T-helper 2 cell treated with Interferon-gamma antibody and Interleukin-4, amounts not matched to agents 100 ng/mL and 5 ng/mL, for 36 hours (primary cell): ENCODE data around the gene POM121. TPM values are rescaled to one million over a fixed set of nuclear protein-coding genes. Genes with fewer than 3 reads are reported as not detected.
"Not testable (repeated sequence)": the region's sequence is repeated elsewhere in the genome, so short reads cannot be mapped to it uniquely, and the experiment has no call there.

ENCODE experiments used
- intact Hi-C: fragments of 100-400 bp; cut with micrococcal nuclease; formaldehyde crosslinking; loops from one replicate; pipeline ENCODE4 v1.15.1; 2023
- total RNA-seq: library from RNA; stranded (reverse); gene quantifications from 2 replicates; pipeline ENCODE4 v1.2.3, GENCODE V29; 2022

Gene POM121
- total RNA-seq: 60.3 and 61.1 TPM in 2 replicates

DNA sequence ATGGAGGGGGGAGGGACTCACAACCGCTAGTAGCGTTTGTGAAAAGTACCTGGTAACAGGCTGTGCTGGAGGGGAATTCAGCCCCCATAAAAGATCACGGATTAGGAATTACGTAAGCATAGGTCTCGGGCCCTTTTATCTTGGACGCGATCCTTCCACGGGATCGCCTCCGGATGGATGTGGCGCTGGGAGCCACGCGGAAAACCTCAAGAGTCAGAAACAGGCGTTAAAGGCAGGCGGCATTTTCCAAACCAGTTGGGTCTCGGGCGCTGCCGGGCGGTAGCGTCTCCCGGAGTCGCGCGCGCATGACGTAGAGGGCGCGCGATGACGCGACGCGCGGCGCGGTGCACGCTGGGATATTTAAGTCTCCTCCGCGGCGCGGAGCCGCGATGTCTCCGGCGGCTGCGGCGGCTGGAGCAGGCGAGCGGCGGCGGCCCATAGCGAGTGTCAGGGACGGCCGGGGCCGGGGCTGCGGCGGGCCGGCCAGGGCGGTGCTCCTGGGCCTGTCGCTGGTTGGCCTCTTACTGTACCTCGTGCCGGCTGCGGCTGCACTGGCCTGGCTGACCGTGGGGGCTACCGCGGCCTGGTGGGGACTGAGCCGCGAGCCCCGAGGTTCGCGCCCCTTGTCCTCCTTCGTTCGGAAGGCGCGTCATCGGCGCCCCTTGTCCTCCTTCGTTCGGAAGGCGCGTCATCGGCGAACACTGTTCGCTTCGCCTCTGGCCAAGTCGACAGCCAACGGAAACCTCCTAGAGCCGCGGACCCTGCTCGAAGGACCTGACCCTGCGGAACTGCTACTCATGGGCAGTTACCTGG, at the start of gene POM121:
POM121 (plus strand) TSS at position 363 of the 813 bp plus-strand sequence; CDS start at position 390, 27 bp downstream.
- intact Hi-C loops: loop anchor here (1.0 to 2.0 kb wide), 2 partner anchors 46 to 96 kb away; partner anchors contain the start of gene TYW1B

GRCh38 chr7:72879079-72879736, 45.7 kb upstream of the POM121 start:
- intact Hi-C loops: loop anchor here (1.0 kb wide), 2 partner anchors 46 to 50 kb away; partner anchors contain the start of gene POM121

DNA sequence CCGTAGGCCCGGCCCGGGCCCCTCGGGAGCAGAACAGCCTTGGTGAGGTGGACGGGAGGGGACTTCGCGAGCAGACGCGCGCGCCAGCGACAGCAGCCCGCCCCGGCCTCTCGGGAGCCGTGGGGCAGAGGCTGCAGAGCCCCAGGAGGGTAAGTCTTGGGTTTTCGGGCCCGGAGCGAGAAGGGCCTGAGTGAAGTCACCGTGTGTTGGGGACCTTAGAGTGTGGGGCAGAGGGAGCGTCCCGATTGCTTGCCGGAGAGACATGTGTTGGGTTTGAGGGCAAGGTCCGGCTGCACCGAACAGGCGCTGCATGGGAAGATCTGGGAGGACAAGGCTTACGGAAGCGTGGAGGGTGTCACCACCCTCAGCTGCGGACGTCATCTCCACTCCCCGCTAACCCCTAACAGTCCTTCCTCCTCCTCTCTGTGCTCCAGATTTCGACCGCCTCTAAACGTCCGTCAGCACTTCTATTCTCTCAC, 45.1 kb upstream of the POM121 start:
- intact Hi-C loops: loop anchor here (1.0 kb wide), 2 partner anchors 46 to 50 kb away; partner anchors contain the start of gene POM121

- intact Hi-C loops: not testable (repeated sequence)
Observed at GRCh38 chr7:72891750-72892149, 33.1 kb upstream of the POM121 start.

GRCh38 chr7:72904740-72905139, 20.2 kb upstream of the POM121 start:
- intact Hi-C loops: not testable (repeated sequence)

DNA sequence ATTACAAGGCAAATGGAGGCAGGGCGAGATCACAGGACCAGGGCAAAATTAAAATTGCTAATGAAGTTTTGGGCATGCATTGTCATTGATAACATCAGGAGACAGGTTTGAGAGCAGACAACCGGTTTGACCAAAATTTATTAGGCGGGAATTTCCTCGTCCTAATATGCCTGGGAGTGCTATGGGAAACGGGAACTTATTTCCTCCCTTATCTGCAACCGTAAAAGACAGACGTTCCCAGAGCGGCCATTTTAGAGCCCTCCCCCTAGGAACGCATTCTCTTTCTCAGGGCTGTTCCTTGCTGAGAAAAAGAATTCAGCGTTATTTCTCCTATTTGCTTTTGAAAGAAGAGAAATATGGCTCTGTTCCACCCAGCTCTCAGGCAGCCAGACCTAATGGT, 16.5 kb upstream of the POM121 start:
- intact Hi-C loops: not testable (repeated sequence)

DNA sequence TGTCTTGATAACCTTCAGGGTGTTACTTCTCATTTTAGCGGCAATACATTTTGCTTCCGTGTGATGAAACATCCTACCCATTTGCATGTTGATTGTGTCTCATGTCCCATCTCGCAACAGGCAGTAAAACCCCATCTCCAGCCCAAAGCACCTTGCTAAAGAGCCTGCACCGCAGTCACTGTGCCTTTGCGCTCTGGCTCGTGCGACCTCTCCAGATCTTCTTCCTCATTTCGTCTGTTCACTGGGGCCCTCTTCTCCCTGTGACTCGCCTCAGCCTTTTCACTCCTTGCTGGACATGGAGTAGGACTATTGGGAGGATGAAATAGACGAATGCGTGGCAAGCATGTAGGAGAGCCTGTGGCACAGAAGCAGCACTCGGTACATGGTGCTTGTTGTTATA, 13.5 kb upstream of the POM121 start:
- intact Hi-C loops: not testable (repeated sequence)

- intact Hi-C loops: not testable (repeated sequence)
Observed at GRCh38 chr7:72913750-72914149, 11.1 kb upstream of the POM121 start.

- intact Hi-C loops: not testable (repeated sequence)
Observed at GRCh38 chr7:72914756-72915525, 10.0 kb upstream of the POM121 start.

GRCh38 chr7:72919256-72919775, 5.6 kb upstream of the POM121 start:
- intact Hi-C loops: no loop called here

GRCh38 chr7:72924386-72924732, 536 bp upstream of the POM121 start:
- intact Hi-C loops: loop anchor here (2.0 kb wide), 1 partner anchor 96 kb away; the partner anchor contains the start of gene TYW1B

DNA sequence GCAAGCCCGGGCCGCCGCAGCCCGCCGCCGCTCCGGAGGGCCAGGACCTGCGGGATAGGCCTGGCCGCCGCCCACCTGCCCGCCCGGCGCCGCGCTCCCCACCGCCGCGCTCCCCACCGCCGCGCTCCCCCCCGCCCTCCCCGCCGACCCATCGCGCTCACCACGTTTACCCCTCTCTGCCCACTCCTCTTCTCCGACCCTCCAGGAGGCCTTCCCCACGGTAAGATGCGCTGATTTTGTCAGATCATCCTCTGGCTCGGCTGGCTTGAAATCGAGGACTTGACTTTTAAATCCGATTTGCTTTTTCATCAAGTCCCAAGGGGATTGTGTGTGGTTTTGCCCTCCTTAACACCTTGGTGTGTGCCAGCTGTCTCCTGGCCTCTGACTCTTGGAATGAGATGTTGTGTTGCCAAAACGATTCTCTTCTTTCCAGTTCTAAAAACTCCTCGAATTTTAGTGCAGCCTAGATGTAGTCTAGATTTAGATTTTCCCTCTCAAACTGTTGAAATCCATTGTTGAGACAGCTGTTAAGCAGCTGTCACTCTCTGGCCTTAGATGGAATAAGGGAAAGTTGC, 738 bp downstream of the POM121 start:
- intact Hi-C loops: loop anchor here (1.0 to 2.0 kb wide), 2 partner anchors 46 to 97 kb away; partner anchors contain the start of gene TYW1B

GRCh38 chr7:72927791-72928190, 2.9 kb downstream of the POM121 start:
- intact Hi-C loops: not testable (repeated sequence)

DNA sequence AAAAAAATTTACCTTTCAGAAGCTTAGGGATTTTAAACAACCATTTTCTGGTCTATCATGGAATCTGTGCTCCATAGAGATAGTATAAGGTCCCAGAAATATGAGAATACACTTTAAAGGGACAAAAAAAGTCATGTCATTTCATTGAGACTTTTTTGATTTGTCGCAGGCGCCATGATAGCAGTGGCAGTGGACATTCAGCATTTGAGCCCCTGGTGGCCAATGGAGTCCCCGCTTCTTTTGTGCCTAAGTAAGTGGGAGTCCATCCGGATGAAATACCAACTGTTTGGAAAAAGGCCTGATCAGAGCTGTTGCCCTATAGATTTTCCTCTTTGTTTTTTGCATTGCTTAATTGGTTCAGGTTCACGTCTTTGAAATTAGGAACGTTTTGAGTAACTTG, 3.3 kb downstream of the POM121 start:
- intact Hi-C loops: not testable (repeated sequence)

- intact Hi-C loops: not testable (repeated sequence)
Observed at GRCh38 chr7:72942022-72942705, 17.3 kb downstream of the POM121 start.

DNA sequence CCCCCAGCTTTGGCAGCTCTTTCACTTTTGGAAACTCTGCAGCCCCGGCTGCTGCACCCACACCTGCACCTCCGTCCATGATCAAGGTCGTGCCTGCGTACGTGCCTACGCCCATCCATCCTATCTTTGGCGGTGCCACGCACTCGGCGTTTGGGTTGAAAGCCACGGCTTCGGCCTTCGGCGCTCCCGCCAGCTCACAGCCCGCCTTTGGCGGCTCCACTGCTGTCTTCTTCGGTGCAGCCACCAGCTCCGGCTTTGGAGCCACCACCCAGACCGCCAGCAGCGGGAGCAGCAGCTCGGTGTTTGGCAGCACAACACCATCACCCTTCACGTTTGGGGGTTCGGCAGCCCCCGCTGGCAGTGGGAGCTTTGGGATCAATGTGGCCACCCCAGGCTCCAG, 18.1 kb downstream of the POM121 start:
- intact Hi-C loops: not testable (repeated sequence)

GRCh38 chr7:72944937-72945336, 20.0 kb downstream of the POM121 start:
- intact Hi-C loops: not testable (repeated sequence)

GRCh38 chr7:72945597-72945996, 20.7 kb downstream of the POM121 start:
- intact Hi-C loops: not testable (repeated sequence)

- intact Hi-C loops: not testable (repeated sequence)
Observed at GRCh38 chr7:72946130-72946745, 21.3 kb downstream of the POM121 start.

DNA sequence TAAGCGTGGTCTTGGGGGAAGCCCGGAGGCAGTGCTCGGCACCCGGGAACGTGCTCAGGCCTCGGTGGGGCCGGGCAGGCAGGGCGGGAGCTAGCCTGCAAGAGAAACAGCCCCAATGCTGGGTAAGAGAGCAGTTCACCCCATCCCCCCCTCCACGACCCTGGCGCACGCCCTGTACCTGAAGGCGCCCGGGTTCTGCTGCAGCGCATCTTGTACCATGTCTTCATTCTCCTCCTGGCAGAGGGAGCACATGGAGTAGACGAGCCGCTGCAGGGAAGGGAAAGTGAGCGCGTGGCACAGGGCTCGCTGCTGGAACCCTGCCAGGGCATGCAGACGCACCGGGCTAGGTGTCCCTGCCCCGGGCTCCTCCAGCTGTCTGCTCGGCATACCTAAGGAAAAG, 23.8 kb downstream of the POM121 start:
- intact Hi-C loops: not testable (repeated sequence)
